IPS DF 4.7 (cell line): ENCODE data around the gene CIZ1.
"Not testable (repeated sequence)": the region's sequence is repeated elsewhere in the genome, so short reads cannot be mapped to it uniquely, and the experiment has no call there.

Experiments
- DNase-seq: peaks from one replicate; pipeline ENCODE4 v3.0.0-alpha.2; 2013; ENCODE audit warnings: low spot score; ENCODE audit errors: extremely low read depth

CIZ1 gene

DNA sequence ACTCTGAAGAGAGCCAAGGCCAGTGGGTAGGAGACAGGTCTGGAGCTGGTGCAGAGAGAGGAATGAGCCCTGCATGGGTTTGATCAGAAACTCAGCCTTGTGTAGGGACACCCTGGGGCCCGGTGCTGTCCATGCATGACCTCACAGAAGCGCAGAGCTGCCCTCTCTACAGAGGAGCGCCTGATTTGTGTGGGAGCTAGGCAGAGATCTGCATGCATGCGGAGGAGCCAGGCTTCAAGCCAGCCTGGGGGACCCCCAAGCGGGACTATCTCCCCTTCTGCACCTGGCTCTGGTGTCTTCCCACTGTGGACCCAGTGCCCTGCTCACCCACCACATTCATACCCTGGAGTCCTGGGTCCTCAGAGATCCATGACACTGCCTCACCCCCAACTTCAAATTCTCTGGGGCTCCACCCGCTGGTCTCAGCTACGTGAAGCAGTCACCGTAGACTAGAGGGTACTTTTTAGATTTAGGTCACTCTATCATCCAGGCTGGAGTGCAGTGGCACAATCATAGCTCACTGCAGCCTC lies 44.7 kb downstream of the CIZ1 start:
- DNase-seq: no peak

DNA sequence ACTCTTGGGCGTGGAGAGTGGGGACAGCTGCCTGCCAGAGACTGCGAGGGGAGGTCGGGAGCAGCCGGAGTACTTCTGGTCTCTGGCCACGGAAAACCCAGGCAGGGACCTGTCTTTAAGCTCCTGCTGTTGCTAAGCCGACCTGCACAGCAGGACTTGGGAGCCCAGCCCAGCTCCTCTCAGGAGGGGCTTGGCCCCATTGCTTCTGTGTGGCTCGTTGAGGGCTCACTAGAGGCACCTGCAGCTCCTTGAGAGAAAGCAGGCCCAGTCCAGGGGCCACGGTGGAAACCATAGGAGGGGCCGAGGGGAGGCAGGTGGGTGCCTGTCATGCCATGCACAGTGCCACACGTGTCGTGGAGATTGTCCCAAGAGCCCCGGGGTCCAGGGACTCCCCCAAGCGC lies 45.4 kb downstream of the CIZ1 start:
- DNase-seq: no peak

DNA sequence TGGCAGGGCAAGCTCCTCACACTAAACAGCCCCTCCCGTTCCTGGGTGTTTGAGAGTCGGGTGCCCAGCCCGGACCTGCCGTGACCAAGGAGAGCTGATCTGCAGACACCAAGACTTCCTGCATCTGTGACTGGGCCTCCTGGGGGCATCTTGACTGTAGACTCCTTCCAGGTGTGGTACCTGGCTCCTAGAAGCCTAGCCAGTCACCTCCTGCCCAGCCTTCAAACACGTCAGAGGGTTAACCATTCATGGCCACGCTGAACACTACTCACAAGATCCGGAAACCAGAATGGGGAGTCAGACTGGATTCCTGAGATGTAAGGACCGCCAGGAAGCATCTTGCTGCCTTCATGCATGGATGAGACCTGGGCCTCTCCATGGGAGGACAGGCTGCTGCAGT lies 45.8 kb downstream of the CIZ1 start:
- no peak for DNase-seq

DNA sequence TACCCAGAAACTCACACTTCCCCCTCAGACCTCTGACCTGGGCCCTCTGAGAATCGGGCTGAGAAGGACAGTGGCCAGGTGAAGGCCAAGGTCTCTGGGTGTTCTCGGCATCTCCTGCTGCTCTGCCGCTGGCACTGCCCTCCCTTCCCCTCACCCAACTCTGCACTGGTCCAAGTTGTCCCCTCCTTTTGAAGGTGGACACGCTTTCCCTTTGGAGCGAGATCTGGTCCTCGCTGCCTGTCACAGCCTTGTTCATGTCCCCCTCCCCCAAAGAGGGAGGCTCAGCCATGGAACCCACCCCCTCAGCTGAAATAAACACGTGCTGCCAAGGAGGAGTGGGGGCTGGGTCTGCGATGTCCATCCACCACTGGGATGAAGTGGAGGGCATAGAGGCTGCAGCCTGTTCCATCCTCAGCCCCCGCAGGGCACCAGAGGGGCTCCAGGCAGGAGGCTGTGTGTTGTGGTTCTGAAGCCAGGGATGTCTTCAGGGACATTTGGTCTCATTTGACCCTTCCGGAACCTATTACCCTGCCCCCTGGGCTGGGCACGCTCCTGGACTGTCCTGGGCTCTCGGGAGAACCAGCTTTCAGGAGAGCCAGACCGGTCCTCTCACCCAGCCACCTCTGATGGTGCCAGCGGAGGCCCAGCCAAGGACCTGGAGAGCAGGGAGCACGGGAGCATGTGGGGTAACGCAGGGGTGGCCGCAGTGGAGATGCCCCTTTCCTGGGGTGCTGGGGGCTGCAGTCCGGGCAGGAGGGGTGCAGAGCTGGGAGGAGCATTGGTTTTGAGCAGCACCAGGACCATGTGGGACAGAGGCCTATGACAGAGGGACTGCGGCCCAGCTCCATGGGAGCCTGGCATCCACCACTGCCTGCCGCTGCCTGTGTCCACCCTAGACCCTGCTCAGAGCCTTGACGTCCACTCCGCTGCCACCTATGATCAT lies 46.9 kb downstream of the CIZ1 start:
- no peak for DNase-seq

DNA sequence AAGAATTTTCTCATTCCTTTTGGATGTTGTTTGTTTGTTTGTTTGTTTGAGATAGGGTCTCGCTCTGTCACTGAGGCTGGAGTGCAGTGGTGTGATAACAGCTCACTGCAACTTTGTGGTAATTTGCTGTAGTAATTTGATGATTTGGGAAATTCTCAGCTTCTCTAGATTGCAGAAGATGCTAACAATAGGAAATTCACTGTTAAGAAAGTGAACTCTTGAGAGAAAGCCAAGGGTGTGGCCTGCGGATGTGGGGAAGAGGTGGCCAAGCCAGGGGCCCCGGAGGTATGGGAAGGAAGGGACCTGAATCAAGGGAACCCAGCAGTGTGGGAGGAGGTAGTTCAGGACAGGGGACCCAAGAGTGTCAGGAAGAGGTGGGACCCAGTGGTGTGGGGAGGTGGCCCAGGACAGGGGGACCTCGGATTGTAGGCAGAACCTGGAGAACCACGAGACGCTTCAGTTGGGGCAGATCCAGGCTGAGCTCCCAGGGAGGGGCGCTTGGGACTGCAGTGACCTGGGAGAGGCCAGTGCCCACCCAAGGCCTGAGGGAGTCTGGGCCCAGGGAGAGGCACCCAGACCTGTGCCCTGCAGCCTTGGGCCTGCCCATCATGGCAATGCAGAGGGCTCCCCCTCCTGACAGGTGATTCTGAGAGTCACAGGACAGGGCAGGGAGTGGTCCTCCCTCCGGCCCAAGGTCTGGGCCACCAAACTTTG lies 47.7 kb downstream of the CIZ1 start:
- no peak for DNase-seq

DNA sequence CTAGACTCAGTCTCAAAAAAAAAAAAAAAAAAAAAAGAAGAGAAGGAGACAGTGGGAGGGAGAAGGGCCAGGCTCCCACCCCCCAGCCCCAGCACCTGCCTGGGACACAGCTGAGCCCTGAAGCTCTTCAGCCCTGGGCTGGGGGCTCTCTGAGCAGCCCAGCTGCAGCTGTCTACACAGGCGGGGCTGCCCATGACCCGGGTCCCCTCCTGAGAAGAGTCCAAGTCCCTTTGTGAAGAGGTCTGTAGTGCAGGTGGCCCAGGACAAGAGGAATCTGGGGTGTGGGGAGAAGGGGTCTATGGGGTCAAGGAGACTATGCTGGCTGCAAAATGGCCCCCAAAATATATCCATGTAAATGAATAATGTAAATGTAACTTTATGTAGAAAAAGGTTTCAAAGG lies 48.8 kb downstream of the CIZ1 start:
- DNase-seq: no peak

DNA sequence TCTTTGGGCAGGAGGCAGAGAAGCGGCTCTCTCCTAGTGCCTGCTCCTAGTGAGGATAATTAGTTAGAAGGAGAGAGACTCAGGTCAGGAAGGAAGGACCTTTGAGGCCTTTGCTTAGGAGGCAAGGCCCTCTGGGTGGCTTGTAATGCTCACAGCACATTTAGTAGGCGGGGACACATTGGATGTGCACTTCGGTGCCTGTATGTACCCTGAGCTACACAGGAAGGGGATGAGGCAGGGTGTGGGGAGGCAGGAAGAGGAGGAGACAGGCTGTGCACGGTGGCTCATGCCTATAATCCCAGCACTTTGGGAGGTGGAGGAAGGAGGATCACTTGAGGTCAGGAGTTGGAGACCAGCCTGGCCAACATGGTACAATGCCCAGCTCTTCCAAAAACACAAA lies 49.3 kb downstream of the CIZ1 start:
- DNase-seq: no peak

DNA sequence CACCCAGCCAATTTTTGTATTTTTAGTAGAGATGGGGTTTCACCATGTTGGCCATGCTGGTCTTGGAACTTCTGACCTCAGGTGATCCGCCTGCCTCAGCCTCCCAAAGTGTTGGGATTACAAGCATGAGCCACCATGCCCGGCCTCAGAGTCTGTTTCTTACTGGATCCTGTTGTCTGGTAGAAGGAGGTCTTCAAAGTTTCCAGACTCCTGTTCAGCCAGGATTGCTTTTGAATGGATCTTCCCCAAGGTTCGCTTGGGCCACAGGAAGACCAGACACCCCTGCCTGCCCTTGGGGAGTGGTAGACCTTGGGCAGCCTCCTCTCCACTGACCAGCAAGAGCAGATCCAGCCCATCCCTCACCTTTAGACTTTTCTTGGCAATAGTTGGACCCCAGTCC lies 49.8 kb downstream of the CIZ1 start:
- DNase-seq: no peak

DNA sequence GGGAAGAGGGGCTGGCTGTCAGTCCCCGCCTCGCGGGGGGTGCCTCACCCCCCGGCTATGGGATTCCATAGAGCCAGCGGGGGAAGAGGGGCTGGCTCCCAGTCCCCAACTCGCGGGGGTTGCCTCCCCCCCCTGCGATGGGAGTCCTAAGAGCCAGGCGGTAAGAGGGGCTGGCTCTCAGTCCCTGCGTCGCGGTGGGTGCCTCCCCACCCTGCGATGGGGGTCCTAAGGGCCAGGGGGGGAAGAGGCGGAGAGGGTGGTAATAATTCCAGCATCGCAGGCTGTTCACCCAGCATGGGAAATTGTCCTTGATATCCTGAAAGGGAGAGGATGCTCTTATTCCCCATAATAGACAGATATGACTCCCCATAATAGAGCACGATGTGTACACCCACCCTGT lies 51.8 kb downstream of the CIZ1 start:
- DNase-seq: no peak

DNA sequence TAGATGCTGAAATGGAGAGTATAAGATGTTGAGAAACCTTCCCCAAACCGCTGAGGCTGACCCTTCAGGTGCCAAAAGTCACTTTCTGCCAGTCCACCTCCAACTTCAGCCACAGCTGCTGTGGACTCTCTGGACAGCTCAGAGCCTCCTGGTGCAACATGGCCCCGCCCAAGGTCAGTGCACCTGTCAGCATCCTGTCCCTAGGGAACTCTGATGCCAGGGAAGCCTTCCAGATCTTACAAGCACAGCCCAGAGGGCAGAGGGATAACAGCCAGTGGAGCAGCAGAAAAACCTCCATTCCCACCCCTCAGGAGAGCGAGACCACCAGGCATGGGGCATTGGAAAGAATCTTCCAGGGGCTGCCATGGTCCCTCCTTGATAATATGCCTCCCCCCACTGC lies 53.4 kb downstream of the CIZ1 start:
- DNase-seq: no peak

DNA sequence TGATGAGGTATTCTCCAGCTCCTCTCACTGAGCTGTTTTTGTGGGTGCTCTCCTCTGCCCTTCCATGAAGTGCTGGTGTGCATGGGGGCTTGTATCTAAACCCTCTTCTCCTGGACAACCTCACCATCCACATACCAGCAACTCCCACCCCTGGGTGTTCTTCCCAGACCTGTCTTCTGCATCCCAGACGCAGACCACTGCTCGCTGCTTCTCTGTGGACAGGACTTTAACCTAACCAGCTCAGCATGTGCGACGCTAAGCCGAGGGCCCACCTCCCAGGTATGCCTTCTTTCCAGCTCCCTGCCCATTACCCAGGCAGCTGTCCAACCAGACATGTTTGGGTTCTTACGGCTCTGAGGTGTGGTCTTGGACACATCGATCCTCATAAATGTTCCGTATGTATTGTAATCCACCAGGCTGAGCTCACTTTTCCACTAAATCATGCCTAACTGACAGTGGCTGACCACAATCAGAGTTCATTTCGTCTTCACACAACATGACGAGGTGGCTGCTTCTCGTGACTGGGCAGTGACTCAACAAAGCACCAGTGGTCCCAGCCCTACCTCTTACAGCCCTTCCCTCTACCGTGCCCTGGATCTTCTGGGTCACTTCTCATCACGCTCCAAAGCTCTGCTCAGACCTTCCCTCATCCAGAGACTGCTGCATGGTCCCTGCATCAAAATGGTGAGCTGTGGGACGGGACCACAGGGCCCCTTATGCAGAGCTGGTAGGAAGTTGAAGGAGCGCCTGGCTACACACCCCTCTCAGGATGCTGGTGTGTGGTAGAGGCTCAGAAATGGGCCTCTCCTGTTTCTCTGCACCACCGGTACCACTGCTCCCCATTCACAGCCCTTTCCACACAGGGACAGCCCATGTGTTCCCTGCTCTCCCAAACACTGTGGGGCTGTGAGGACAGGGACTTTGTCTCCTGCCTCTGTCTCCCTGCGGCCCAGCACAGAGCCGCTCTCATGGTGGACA lies 54.3 kb downstream of the CIZ1 start:
- DNase-seq: no peak

DNA sequence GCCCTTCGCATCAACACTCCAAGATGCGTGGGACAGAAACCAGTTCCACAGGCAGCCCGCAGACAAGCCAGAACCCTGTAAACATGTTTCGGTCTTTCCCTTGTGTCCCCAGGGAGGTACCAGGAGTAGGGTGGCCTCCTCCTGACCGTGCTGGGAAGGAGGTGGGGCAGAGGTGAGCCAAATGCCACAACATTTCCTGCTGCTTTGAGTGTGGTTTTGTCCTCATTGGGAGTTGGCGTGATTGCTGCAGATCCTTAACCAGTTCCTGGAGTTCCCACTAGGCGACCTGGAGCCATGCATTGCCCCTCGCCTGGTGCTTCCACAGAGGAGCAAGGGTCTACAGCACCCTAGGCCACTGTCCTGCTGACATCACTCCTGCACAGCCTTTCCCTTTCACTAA lies 55.8 kb downstream of the CIZ1 start:
- not testable (repeated sequence) for DNase-seq

DNA sequence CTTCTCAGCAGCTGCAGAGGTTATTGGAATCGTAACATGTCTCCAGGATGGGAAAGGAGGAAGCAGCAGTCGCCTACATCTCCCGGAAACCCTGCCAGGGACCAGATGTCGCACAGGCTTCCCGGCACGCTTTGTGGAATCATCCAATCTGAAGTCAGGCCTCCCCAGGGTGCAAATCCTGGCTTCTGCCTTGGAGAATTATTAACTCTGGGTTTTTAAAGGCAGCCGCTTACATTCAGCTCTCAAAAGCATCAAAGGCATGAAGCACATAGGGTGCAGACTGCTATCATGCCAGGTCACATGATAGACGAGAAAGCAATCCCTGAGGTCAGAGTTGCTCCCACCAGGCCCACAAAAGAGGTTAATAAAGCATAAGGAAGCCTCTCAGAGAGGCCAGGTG lies 59.2 kb downstream of the CIZ1 start:
- not testable (repeated sequence) for DNase-seq

DNA sequence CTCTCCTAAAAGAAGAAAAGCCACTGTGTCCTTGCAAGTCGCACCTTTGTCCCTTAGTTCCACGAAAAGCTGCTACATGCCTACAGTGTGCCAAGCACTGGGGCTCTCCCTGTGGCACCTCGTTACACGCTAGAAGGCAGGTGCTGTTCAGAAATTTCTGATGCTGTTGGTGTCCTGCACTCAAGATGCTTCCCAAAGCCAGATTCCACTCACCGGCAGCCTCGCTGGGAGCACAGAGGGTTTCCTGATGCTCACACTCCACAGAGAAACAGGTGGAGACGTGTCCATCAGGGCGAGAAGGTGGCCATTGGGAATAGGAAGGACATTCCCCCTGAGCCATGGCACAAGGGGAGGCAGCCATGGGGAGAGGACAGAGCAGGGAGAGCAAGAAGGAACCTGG lies 60.0 kb downstream of the CIZ1 start:
- not testable (repeated sequence) for DNase-seq

DNA sequence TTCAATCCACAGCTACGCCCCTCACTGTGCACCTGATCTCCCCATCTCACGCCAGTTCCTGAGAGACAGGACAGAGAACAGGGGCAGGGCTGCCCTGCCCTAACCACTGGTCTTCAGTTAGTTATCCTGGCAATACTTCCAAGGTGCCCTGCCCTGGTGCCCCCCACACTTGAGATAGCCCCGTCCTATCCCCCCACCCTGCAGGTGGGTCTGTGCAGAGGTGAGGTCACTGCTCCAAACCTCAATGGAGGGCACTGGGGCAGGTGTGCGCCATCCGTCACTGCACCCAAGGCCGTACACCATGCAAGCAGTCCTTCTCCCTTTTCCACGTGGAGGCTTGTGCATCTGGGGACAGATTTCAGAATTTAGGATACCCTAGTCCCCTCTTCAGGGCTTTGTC lies 60.7 kb downstream of the CIZ1 start:
- not testable (repeated sequence) for DNase-seq

DNA sequence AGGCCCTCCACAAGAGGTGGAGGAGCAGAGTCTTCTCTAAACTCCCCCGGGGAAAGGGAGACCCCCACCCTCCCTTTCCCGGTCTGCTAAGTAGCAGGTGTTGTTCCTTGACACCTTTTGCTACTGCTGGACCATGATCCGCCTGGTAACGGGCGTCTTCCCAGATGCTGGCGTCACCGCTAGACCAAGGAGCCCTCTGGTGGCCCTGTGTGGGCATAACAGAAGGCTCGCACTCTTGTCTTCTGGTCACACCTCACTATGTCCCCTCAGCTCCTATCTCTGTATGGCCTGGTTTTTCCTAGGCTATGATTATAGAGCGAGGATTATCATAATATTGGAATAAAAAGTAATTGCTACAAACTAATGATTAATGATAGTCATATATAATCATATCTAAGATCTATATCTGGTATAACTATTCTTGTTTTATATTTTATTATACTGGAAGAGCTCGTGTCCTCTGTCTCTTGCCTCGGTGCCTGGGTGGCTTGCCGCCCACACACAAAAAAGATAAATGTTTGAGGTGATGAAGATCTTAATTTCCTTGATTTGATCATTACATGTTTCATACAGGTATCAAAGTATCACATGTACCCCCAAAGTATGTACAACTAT lies 61.3 kb downstream of the CIZ1 start:
- DNase-seq: not testable (repeated sequence)

DNA sequence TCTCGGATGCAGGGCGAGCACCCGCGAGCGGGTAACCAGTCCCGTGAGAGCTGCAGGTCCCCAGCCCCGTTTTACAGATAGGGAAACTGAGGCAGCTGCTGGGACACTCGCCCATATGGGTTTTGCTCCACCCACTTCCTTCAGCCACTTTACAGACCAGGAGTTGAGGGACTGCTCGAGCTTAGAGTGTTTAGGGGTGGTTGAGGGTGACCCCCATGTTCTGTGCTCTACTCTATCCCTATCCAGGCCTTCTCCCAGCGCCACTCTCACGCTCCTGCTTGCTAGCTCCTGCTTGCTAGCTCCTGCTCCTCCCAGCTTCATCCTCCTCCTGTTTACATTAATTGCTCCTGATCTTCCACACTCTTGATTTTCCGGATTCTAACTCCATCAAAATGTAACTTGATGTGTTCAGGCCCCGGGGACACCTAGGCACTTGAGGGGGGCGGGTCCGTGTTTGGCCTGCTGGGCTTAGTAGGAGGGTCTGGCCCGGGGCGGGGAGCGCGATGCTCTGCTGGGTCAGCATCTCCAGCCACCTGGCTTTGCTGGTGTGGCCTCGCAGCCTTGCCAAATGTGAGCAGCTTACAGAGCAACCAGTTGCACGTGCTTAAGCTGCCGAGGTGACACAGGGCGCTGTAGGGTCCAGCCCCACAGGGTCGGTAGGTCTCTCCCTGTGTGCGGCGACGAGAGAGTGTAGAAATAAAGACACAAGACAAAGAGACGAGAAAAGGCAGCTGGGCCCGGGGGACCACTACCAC lies 62.4 kb downstream of the CIZ1 start:
- DNase-seq: no peak

DNA sequence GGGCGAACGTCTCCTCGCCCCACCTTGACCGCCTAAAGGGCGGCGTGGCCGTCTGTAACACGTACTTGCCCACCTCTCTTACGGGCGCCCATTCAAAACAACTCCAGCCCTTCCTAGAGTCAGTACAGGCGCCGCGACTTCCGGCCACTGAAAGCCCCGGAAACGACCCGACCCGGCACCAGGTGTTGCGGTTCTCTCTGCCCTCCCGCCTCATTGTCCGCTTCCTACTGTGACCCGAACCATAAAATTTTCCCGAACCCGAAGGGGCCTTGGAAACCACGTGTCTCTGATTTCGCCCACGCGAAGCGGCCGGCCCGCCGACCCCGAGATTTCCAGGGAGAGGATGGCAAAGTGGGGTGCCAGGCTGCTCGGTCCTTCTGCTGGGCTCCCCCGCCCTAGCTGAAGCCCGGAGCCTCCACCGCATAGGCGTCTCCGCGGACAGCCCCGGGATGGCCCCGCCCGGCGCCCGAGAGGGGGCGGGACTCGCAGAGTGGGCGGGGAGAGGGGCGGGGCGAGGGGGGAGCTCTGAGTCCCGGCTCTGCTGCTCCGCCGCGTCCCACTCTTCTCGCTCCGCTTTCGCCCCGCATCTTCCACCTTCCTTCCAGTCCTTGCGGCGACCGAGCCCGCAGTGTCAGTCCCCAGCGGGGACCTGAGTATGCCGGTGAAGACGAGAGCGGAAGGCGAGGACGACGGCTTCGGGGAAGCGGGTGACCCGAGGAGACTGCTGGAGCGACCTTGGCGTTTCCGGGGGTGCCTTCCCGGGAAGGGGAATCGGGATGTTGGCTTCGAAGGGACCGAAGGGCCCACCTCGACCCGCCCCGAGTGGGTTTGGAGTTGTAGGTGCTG lies 63.2 kb downstream of the CIZ1 start:
- DNase-seq: peak; percentile 51

DNA sequence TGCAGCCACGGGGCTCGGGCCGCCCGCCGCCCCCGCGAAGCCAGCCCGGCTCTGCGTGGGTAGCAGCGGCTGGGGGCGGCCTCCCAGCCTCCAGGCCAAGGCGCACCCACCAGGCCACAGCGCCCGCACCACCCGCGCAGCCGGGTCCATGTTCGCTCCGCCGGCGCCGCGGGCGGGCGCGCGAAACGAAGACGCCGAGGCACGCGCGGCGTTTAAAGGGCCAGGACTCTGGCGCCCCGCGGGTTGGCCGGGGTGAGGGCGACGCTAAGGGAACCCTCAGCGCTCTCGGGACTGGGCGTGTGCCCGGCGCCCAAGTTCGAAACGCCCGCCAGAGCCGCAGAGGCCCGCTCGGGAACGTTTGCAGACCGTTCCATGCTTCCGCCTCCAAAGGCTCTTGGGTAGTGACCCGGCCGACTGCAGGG lies 63.8 kb downstream of the CIZ1 start, which contains the start of gene PTGES2:
Gene PTGES2 (minus strand): TSS at position 162 of the 422 bp plus-strand sequence. CDS start 12 bp downstream, at position 150.
- DNase-seq: peak; percentile 30
